Uterus (tissue), 4 donors: ENCODE measurements around the gene OR51A7. TPM values are rescaled to one million over a fixed set of nuclear protein-coding genes. Genes with fewer than 3 reads are reported as not detected.
"Not testable (repeated sequence)": the region's sequence is repeated elsewhere in the genome, so short reads cannot be mapped to it uniquely, and the experiment has no call there.

Experiments used
- DNase-seq, 2 donors: peaks; one replicate each; pipeline ENCODE4 v3.0.0-alpha.2; 2019 to 2020
- H3K27ac ChIP-seq, 2 donors: fragments of 200-600 bp; sonication (generic); 1 replicate in 1 of 2; 2 replicates in 1 of 2; pipeline ENCODE4 v1.5.1; 2016 to 2018
- H3K27me3 ChIP-seq, 2 donors: fragments of 200-600 bp; sonication (generic); one replicate each; pipeline ENCODE4 v1.5.1; 2018 to 2019; ENCODE audit warnings: control low read depth in 1 of 2
- H3K36me3 ChIP-seq, 2 donors: fragments of 200-600 bp; sonication (generic); one replicate each; pipeline ENCODE4 v1.5.1; 2019; ENCODE audit warnings: control low read depth in 1 of 2
- H3K4me1 ChIP-seq, 2 donors: fragments of 200-600 bp; sonication (generic); one replicate each; pipeline ENCODE4 v1.5.1; 2018 to 2019; ENCODE audit warnings: control low read depth in 1 of 2
- H3K4me3 ChIP-seq, 2 donors: fragments of 200-600 bp; sonication (generic); 1 replicate in 1 of 2; 2 replicates in 1 of 2; pipeline ENCODE4 v1.5.1; 2018 to 2019; ENCODE audit warnings: mild to moderate bottlenecking in 1 of 2
- H3K9me3 ChIP-seq, 2 donors: fragments of 200-600 bp; sonication (generic); one replicate each; pipeline ENCODE4 v1.5.1; 2019; ENCODE audit warnings: control low read depth in 1 of 2
- POLR2A ChIP-seq, 2 donors: fragments of 450-650 bp; IDR thresholded peaks; one replicate each; pipeline ENCODE4 v1.6.1; 2016; ENCODE audit warnings: antibody characterized with exemption in 2 of 2, mild to moderate bottlenecking in 1 of 2, moderate library complexity in 1 of 2
- intact Hi-C: fragments of 100-400 bp; cut with DNase I; formaldehyde crosslinking; loops from one replicate; pipeline ENCODE4 v1.15.1; 2023; ENCODE audit warnings: low total_unique reads
- total RNA-seq, 4 donors: library from RNA; depleted of rRNA in 3 of 4; stranded (reverse); fragments of >200 nt in 3 of 4; gene quantifications; one replicate each; pipeline versions ENCODE4 v1.1.0 to v1.2.4, GENCODE V29; 2014 to 2023
- TF ChIP-seq, protein P1 (sequence below), 4 experiments: fragments of 200-600 bp in 2 of 4; fragments of 450-650 bp in 2 of 4; sonication (generic) in 2 of 4; IDR thresholded peaks; one replicate each; pipeline ENCODE4 v1.5.1; 2016 to 2019; ENCODE audit warnings: antibody characterized with exemption in 4 of 4, mild to moderate bottlenecking in 2 of 4, moderate library complexity in 1 of 4
- donor health status: DM: yes; HTN: yes; CAD: no.

The OR51A7 gene
- total RNA-seq, 4 donors from 2014 or later = not detected

DNA sequence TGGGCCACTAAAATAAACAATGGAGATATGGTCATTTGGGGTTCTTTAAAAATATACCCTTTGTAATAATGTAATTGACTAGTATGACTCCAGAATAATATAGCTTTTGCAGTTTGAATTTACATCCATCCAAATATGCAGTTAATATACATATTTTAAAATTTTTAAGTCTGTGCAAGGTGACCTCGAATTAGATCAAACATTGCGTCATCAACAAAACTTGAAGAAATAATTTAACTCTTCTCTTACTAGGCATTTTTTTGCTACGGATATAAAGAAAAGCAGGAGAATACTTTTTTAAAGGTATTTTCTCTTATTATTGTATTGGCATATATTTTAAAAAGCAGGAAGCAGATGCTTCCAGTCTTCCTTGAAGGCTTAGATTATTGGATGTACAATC lies 33.2 kb downstream of the OR51A7 start:
- TF ChIP-seq POLR2A (IDR thresholded peaks at IDR 0.05) = no peak
- TF ChIP-seq, protein P1, sequence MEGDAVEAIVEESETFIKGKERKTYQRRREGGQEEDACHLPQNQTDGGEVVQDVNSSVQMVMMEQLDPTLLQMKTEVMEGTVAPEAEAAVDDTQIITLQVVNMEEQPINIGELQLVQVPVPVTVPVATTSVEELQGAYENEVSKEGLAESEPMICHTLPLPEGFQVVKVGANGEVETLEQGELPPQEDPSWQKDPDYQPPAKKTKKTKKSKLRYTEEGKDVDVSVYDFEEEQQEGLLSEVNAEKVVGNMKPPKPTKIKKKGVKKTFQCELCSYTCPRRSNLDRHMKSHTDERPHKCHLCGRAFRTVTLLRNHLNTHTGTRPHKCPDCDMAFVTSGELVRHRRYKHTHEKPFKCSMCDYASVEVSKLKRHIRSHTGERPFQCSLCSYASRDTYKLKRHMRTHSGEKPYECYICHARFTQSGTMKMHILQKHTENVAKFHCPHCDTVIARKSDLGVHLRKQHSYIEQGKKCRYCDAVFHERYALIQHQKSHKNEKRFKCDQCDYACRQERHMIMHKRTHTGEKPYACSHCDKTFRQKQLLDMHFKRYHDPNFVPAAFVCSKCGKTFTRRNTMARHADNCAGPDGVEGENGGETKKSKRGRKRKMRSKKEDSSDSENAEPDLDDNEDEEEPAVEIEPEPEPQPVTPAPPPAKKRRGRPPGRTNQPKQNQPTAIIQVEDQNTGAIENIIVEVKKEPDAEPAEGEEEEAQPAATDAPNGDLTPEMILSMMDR (IDR thresholded peaks at IDR 0.05) = no peak
- Histone ChIP-seq H3K36me3 (no peaks in the 10 kb centered on the region), H3K4me1 (no peaks in the 10 kb centered on the region), H3K4me3 (no peak overlapping the region), H3K27me3 (no peaks in the 10 kb centered on the region), H3K27ac (no peak overlapping the region), H3K9me3 (no peaks in the 10 kb centered on the region)
- DNase-seq = no peak
- intact Hi-C loops = no loop called here

- intact Hi-C loops = no loop called here
- no peak for DNase-seq
- no peaks in the 10 kb centered on the region for H3K4me1 ChIP-seq
- H3K36me3 ChIP-seq = no peaks in the 10 kb centered on the region
- no peak within 1 kb of the TSS for H3K27ac ChIP-seq
- no peaks in the 10 kb centered on the region for H3K9me3 ChIP-seq
- TF ChIP-seq, protein P1 (IDR thresholded peaks at IDR 0.05) = no peak
- TF ChIP-seq POLR2A (IDR thresholded peaks at IDR 0.05) = no peak
- no peaks in the 10 kb centered on the region for H3K27me3 ChIP-seq
- no peak within 1 kb of the TSS for H3K4me3 ChIP-seq
Measured at GRCh38 chr11:4947505-4947904, 43.9 kb downstream of the OR51A7 start, which contains the start of gene OR51A4. Gene OR51A4 (minus strand): TSS chr11:4947605. CDS start chr11:4947100, 505 bp downstream.

GRCh38 chr11:4955613-4956012 lies 52.0 kb downstream of the OR51A7 start, which contains the start of gene OR51A2:
Gene OR51A2 (minus strand): TSS chr11:4955713. CDS start chr11:4955713, 0 bp downstream.
- H3K4me1 ChIP-seq, H3K36me3 ChIP-seq, H3K9me3 ChIP-seq, DNase-seq, intact Hi-C loops, H3K4me3 ChIP-seq, H3K27me3 ChIP-seq, H3K27ac ChIP-seq: not testable (repeated sequence)

DNA sequence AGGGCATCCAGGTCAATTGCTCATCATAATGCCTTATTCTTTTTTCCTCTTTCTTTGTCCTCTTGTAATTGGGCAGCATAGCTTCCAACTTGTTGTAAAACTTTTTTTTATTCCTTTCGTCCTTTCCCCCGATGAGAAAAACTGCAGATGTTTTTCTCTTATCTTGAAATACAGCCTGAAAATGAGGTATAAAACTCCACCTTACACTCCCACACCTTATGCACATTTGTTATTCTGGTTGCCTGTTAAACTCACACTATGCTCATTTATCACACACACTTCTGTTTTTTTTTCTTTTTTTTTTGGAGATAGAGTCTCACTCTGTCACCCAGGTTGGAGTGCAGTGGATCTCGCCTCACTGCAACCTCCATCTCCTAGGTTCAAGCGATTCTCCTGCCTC lies 53.8 kb downstream of the OR51A7 start:
- Histone ChIP-seq H3K4me3 (no peak overlapping the region), H3K36me3 (no peaks in the 10 kb centered on the region), H3K9me3 (no peaks in the 10 kb centered on the region), H3K27ac (no peak overlapping the region), H3K27me3 (no peaks in the 10 kb centered on the region), H3K4me1 (no peaks in the 10 kb centered on the region)
- TF ChIP-seq POLR2A (IDR thresholded peaks at IDR 0.05) = no peak
- TF ChIP-seq, protein P1 (IDR thresholded peaks at IDR 0.05) = no peak
- no peak for DNase-seq
- intact Hi-C loops = no loop called here

Other genes with a start within 250 kb of the OR51A7 start
- 1 to 10 TPM in 1 of 4 donors, under 1 TPM in 3; 0.26 to 1.8 (median 0.49) TPM for gene OR51E2, start 205.9 kb upstream of the OR51A7 start, total RNA-seq
- gene MMP26, start 199.0 kb upstream of the OR51A7 start, total RNA-seq = not detected
- gene OR51F1, start 133.8 kb upstream of the OR51A7 start, total RNA-seq = not detected
- not detected for gene OR52R1, start 99.4 kb upstream of the OR51A7 start, total RNA-seq
- not detected for gene OR51F2, start 82.5 kb upstream of the OR51A7 start, total RNA-seq
- not detected for gene OR51S1, start 54.6 kb upstream of the OR51A7 start, total RNA-seq
- not detected for gene OR51T1, start 21.9 kb upstream of the OR51A7 start, total RNA-seq
- not detected for gene OR51G2, start 15.6 kb downstream of the OR51A7 start, total RNA-seq
- not detected for gene OR51G1, start 20.6 kb downstream of the OR51A7 start, total RNA-seq
- not detected for gene OR51A4, start 43.8 kb downstream of the OR51A7 start, total RNA-seq
- gene OR51A2, start 51.9 kb downstream of the OR51A7 start, total RNA-seq = not detected
- not detected for gene OR51L1, start 91.1 kb downstream of the OR51A7 start, total RNA-seq
- not detected for gene OR52J3, start 142.7 kb downstream of the OR51A7 start, total RNA-seq
- not detected for gene OR52E2, start 155.8 kb downstream of the OR51A7 start, total RNA-seq
- not detected for gene OR52E1, start 165.8 kb downstream of the OR51A7 start, total RNA-seq
- not detected for gene OR52A5, start 234.6 kb downstream of the OR51A7 start, total RNA-seq